GM10847 (cell line): ENCODE data around the gene CCSER1.

Experiments used
- POLR2A ChIP-seq: IDR thresholded peaks from 2 replicates; pipeline ENCODE4 v1.6.1; 2011; ENCODE audit not compliant: insufficient read length; ENCODE audit errors: extremely low read depth

Gene CCSER1

DNA sequence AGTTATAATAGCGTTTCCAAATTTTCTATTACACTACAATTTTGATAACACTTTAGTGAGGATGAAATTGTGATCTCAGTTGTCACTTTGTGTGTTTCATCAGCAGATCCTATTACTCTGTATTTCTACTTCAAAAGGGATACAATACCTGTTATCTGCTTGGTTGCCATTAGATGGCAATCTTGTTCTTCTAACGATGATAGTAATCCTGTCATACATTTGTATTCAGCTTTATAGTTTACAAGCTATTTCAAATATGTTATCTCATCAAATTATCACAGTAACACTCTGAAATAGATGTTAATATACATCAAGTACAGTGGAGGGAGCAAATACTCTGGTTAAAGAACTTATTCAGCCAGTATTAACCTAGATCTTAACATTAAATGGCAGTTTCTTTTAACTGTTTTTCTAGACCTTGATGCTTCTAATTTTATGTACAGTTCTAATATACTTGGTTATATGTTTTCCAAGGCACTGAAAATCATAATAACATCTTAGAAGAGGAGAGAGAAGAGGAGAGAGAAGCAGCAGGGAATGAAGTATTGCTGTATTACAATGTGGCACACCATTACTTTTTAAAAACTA lies 292.0 kb downstream of the CCSER1 start:
- TF ChIP-seq POLR2A: no peak

GRCh38 chr4:90421161-90421560 lies 294.0 kb downstream of the CCSER1 start:
- no peak for TF ChIP-seq POLR2A

DNA sequence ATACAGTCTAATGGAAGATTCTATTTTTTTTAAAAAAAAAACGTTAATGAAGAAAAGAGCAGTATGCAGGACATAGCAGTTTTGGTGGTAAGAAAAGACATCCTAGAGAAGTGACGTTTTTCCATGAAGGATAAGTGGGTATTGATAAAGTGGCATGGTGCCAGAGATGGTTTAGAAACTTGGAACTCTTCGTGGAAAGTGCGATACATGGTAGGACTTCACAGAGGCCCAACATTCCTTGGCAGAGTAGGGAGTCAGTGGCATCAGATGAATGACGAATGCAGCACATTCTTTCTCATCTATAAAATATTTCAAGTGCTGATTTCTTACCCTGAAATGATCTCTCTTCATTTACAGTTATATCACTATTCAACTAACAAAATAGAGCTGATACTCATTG lies 298.7 kb downstream of the CCSER1 start:
- no peak for TF ChIP-seq POLR2A

- TF ChIP-seq POLR2A: no peak
Observed at GRCh38 chr4:90438522-90438921, 311.3 kb downstream of the CCSER1 start.

DNA sequence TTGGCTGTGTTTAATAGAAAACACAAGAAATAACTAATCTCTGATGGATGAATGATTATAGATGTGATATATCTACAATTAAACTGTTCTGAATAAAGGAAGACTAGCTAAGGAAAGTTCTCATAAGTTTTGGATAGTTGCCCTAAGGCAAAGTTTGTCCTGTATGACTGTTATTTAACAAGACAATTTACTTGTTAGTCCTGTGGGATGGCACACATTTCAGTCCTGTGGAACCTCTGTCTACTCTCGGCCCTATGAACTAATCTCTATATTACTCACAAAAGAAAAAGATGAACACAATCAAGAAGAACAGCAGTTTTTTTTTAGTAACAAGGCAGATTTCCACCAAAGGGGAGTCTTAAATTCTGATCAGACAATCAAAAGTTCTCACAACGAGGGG lies 314.6 kb downstream of the CCSER1 start:
- TF ChIP-seq POLR2A: no peak

- no peak for TF ChIP-seq POLR2A
Observed at GRCh38 chr4:90442619-90443018, 315.4 kb downstream of the CCSER1 start.

GRCh38 chr4:90443231-90443630 lies 316.0 kb downstream of the CCSER1 start:
- no peak for TF ChIP-seq POLR2A

- TF ChIP-seq POLR2A: no peak
Observed at GRCh38 chr4:90444904-90445303, 317.7 kb downstream of the CCSER1 start.

DNA sequence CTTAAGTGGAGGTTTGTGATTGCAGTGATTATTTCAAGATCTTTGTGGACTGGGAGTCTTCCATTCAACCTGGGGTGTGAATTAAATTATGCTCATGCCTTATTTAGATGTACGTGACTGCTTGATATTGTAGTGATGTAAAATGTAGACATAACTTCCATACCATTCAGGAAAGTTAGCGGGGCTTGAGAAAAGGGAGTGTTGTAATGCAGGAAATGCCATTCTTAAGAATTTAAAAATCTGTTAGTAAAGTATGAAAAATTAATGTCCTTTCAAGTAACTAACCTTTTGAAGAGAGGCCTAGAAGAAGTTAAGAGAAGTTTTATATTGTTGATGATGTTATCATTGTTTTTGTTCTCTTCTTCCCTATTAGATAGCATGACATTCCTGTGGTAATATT lies 318.2 kb downstream of the CCSER1 start:
- no peak for TF ChIP-seq POLR2A

DNA sequence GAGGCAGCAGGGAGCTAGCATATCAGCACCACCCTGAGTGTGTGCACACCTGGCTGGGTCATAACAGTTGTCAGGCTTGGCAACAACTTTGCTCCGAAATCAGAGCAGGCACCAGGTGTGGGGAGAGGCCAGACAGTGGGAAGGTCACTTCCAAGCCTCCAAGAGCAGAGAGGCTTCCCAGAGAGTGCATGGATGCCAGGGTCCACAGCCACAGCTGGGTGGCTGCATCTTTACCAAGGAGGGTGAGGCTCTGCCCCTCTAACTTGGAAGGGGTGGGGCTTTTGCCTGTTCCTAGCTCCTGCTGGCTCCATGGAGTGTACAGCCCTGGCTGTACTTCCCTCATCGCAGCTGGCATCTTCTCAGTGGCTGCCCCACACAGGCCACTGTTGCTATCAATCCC lies 322.4 kb downstream of the CCSER1 start:
- TF ChIP-seq POLR2A: no peak

DNA sequence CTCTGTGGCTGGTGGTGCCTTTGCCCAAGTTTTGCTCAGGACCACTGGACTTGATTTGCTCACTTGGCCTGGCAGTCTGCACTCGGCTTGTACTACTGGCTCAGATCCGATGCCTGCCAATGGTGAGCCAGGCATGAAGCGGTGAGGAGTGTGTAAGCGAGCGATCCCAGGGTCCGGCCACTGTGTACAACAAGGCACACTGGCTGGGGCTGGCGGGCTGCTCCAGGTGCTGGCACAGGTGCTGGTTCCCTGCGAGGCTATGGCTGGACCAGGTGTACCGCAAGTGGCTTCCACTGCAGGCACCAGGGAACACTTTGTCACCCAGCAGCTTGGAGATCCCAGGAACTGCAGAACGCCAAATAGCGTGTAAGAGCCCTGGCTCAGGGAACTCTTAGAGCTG lies 329.7 kb downstream of the CCSER1 start:
- no peak for TF ChIP-seq POLR2A

GRCh38 chr4:90457817-90458216 lies 330.6 kb downstream of the CCSER1 start:
- no peak for TF ChIP-seq POLR2A

GRCh38 chr4:90458576-90458975 lies 331.4 kb downstream of the CCSER1 start:
- no peak for TF ChIP-seq POLR2A

DNA sequence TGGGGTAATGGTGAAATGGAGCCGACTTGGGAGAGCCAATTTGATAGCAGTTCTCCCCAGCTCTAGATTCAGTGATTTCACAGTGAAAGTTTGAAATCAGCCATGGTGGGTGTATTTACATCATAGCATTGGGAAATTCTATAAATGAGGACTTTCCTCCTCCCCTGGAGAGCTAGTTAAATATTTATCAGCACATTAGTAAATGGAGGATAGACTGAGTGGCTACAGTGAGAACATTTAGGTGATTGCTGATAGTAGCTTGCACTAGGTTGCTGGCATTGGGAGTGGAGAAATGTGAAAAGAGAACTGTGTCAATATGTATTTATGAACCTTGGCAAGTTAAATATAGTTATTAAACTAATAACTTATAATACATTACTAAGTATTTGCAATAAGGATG lies 347.3 kb downstream of the CCSER1 start:
- TF ChIP-seq POLR2A: no peak

- TF ChIP-seq POLR2A: no peak
Observed at GRCh38 chr4:90476019-90476418, 348.8 kb downstream of the CCSER1 start.

- no peak for TF ChIP-seq POLR2A
Observed at GRCh38 chr4:90476586-90476985, 349.4 kb downstream of the CCSER1 start.

- no peak for TF ChIP-seq POLR2A
Observed at GRCh38 chr4:90486346-90486745, 359.2 kb downstream of the CCSER1 start.

GRCh38 chr4:90495211-90495610 lies 368.0 kb downstream of the CCSER1 start:
- TF ChIP-seq POLR2A: no peak
